GM19193 (cell line): ENCODE data around the gene AK8.

Experiments used
- POLR2A ChIP-seq: IDR thresholded peaks from 4 replicates; pipeline ENCODE4 v1.6.1; 2011; ENCODE audit not compliant: insufficient read depth, insufficient read length; ENCODE audit errors: extremely low read depth

The AK8 gene

GRCh38 chr9:132769906-132770769, 107.9 kb downstream of the AK8 start:
- peak; percentile 81 for TF ChIP-seq POLR2A

GRCh38 chr9:132768932-132769905, 108.9 kb downstream of the AK8 start:
- peak; percentile 47 for TF ChIP-seq POLR2A

DNA sequence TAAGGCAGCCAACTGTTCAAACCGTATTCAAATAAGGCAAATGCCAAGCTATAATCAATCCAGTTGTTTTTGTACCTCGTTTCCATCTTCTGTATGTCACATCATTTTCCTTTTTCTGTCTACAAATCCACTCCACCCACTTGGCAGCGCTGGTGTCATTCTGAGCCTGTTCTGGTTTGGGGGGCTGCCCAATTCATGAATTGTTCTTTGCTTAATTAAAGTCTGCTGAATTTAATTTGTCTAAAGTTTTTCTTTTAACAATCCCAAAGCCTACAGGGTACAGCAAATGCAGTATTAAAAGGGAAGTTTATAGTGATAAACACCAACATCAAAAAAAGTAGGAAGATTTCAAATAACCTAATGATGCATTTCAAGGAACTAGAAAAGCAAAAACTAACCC, 114.5 kb downstream of the AK8 start:
- no peak for TF ChIP-seq POLR2A

DNA sequence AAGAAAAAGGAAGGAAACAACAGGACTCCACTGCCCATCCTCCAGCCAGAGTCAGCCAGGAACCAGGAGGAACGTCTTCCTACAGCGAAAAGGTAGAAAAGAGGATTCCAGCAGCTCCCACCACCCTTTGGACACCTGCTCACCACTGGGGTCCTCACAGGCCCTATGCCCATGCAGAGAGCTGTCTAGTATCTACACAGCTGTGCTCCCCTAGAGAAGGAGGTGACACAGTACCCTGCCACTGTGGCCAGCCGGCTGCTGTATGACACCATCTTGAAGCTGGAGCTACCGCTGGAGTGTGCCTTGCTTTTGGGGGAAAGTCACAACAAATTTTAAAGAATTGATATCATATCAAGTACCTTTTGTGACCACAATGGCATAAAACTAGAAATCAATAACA, 115.2 kb downstream of the AK8 start:
- TF ChIP-seq POLR2A: no peak

DNA sequence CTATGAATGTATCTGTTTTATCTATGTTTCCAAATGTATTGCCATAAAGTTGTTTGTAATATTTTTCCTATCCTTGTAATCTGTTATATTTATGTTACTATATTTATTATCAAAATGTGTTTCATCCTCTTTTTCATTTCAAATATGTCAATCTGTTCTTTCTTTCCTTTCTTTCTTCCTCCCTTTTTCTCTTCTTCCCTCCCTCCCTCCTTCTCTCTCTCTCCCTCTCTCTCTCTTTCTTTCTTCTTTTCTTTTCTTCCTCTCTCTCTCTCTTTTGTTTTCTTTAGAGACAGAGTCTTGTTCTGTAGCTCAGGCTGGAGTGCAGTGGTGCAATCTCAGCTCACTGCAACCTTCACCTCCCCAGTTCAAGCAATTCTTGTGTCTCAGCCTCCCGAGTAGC, 116.5 kb downstream of the AK8 start:
- TF ChIP-seq POLR2A: no peak

DNA sequence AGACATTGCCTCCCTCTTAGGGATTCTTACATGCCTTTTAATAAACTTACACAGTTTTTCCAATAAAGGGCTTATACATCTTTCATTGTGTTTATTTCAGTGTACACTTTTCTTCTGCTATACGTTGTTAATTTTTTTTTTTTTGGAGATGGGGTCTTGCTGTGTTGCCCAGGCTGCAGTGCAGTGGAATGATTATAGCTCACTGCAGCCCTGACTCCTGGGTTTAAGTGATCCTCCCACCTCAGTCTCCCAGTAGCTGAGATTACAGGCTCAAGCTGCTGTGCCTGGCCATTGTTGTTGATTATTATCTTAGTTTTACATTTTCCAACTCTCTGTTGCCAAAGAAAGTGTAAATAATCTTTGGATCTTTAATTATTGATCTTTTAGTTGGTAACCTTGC, 118.0 kb downstream of the AK8 start:
- TF ChIP-seq POLR2A: no peak

- no peak for TF ChIP-seq POLR2A
Observed at GRCh38 chr9:132757016-132757415, 121.1 kb downstream of the AK8 start.

DNA sequence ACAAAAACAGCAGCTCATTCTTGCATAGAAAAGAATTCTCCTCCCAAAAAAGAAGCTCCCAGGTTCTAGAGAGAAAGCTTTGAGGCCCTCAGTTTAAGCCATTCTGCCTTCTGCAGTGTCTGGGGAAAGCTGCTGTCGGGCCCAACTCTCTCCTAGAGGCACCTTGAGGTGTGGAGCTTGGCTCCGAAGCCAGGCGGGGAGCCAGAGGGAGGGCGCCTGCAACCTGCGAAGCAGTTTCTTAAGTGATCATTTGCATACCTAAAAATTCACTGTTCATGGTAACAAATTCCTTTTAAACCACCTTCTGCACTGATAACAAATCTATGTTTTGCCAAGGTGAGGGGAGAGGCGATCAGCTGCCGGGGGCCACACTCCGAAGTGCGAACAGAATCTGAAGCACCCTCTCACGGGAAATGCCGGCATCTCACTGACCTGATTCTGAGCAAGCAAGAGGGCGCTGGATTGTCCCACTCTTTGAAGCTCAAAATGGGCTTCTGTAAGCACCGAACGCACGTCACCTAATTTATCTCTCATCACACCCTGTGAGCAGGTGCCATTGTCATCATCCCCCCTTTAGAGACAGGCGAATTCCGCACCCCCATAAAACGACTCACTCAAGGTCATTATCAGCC, 121.8 kb downstream of the AK8 start:
- TF ChIP-seq POLR2A: no peak

GRCh38 chr9:132755096-132755495, 123.0 kb downstream of the AK8 start:
- TF ChIP-seq POLR2A: no peak

- TF ChIP-seq POLR2A: no peak
Observed at GRCh38 chr9:132754236-132754635, 123.8 kb downstream of the AK8 start.

- TF ChIP-seq POLR2A: no peak
Observed at GRCh38 chr9:132753593-132753880, 124.5 kb downstream of the AK8 start.

GRCh38 chr9:132752877-132753592, 125.0 kb downstream of the AK8 start:
- no peak for TF ChIP-seq POLR2A

DNA sequence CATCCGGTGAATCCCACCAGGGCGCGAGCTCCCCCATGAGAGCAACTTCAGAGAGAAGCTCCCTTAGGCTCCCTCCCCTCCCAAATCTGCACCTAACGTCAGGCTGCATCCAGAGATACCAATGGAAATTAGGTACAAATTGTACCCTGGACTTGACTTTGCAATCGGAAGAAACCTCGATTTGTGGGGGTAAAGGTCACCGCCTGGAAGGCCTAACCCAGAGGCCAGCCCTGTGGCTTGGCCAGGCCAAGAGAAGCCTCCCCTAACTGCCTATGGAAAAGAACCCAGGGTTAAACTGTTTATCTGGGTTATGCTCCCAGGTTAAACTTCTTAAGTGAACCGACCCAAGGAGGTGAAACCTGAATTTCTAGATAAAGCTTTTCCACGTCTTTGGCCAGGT, 127.4 kb downstream of the AK8 start:
- TF ChIP-seq POLR2A: no peak

- no peak for TF ChIP-seq POLR2A
Observed at GRCh38 chr9:132749306-132749705, 128.8 kb downstream of the AK8 start.

DNA sequence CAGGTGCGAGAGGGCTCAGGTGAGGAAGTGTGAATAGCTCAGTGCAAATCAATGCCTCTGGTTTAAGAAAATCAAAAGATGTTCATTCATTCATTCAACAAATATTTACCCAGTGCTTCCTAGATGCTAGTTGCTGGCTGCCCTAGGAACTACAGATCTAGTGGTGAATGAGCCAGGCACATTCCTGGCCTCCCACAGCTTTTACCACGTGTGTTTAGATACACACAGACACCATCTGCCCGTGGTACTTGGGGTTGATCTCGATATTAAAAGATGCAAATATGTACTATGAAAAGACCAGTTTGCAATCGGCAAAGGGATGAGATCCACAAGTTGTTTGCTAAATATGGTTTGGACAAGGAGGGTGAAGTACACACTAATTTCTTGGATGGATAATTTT, 129.6 kb downstream of the AK8 start:
- no peak for TF ChIP-seq POLR2A
